BE2C (cell line): Measurements from ENCODE around the gene PAX7.

Experiments used
- DNase-seq: peaks from one replicate; pipeline ENCODE4 v3.0.0-alpha.2; 2020
- H3K27me3 ChIP-seq: fragments of 250-450 bp; sonication (Bioruptor Pico); 2 replicates; pipeline ENCODE4 v1.5.1; 2020; ENCODE audit warnings: mild to moderate bottlenecking
- H3K36me3 ChIP-seq: fragments of 250-450 bp; sonication (Bioruptor Pico); 2 replicates; pipeline ENCODE4 v1.5.1; 2020; ENCODE audit warnings: mild to moderate bottlenecking
- H3K4me1 ChIP-seq: fragments of 250-450 bp; sonication (Bioruptor Pico); 2 replicates; pipeline ENCODE4 v1.5.1; 2020
- H3K4me3 ChIP-seq: 2 replicates; pipeline ENCODE4 v1.5.1; 2011; ENCODE audit warnings: low read depth, low read length
- H3K9me3 ChIP-seq: fragments of 250-450 bp; sonication (Bioruptor Pico); 2 replicates; pipeline ENCODE4 v1.5.1; 2020
- TF ChIP-seq, protein P1 (sequence below): IDR thresholded peaks from 2 replicates; pipeline ENCODE4 v1.5.1; 2012; ENCODE audit warnings: mild to moderate bottlenecking, low read depth, low read length

The PAX7 gene

DNA sequence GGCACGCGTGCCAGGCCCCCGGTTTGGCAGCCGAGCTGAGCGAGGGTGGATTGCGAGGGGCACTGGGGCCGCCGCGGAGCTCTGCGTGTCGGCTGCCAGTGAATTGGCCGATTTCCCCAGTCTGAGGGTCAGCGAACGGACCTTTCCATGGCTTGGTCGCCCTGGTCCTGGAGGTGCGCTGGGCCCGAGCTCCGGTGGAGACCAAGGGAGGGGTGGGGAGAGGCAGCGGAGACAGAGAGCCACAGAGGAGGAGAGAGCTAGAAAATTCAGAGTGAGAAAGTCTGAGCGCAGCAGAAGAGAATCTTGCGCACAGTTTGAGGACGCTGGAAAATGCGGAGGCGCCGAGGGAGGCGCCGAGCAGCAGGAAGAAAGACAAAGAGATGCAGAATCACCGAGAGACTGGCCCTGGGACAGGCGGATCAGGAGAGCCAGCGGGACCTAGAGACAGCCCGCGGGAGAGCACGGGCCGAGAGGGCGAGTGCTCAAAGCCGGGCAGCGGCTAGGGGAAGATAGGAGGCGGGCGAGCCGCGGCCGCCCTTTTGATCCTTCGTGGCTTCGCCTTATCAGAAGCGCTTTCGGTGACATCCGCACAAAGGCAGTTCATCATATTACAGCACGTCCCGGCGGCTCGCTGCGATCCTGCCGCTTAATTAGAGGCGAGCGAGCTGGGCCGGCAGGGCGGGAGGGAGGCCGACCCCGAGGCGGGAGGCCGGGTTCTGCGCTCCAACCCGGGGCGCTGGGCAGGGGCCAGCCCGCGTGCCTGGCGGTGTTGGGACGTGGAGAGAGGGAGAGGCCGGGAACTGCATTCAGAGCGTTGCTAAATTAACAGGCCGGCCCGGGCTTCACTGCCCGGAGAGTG lies 12.7 kb downstream of the PAX7 start:
- TF ChIP-seq, protein P1, sequence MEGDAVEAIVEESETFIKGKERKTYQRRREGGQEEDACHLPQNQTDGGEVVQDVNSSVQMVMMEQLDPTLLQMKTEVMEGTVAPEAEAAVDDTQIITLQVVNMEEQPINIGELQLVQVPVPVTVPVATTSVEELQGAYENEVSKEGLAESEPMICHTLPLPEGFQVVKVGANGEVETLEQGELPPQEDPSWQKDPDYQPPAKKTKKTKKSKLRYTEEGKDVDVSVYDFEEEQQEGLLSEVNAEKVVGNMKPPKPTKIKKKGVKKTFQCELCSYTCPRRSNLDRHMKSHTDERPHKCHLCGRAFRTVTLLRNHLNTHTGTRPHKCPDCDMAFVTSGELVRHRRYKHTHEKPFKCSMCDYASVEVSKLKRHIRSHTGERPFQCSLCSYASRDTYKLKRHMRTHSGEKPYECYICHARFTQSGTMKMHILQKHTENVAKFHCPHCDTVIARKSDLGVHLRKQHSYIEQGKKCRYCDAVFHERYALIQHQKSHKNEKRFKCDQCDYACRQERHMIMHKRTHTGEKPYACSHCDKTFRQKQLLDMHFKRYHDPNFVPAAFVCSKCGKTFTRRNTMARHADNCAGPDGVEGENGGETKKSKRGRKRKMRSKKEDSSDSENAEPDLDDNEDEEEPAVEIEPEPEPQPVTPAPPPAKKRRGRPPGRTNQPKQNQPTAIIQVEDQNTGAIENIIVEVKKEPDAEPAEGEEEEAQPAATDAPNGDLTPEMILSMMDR: no peak
- Histone ChIP-seq H3K4me3 (no peak overlapping the region), H3K27me3 (peaks cover 75% of the 10 kb centered on the region), H3K4me1 (no peaks in the 10 kb centered on the region), H3K9me3 (no peaks in the 10 kb centered on the region), H3K36me3 (no peaks in the 10 kb centered on the region)
- no peak for DNase-seq

DNA sequence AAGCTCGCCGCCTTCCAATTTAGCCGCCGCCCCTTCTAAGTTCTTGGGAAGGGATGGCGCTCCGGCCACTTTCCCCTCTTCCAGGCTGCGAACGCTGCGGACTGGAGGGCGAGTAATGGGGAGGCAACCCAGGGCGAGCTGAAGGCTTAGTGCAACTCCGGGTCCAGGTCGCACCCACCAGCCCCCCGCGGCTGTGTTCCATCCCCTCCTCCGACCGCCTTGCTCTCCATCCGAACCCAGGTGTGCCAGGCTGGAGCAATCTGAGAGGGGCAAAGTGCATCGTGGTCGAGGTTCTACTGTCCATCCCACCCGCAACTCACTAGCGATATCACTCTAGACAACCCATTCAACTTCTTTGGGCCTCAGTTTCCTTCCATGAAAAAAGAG lies 13.4 kb downstream of the PAX7 start:
- Histone ChIP-seq H3K27me3 (peaks cover 68% of the 10 kb centered on the region), H3K36me3 (no peaks in the 10 kb centered on the region), H3K4me3 (no peak overlapping the region), H3K4me1 (no peaks in the 10 kb centered on the region), H3K9me3 (no peaks in the 10 kb centered on the region)
- DNase-seq: no peak
- TF ChIP-seq, protein P1: no peak

DNA sequence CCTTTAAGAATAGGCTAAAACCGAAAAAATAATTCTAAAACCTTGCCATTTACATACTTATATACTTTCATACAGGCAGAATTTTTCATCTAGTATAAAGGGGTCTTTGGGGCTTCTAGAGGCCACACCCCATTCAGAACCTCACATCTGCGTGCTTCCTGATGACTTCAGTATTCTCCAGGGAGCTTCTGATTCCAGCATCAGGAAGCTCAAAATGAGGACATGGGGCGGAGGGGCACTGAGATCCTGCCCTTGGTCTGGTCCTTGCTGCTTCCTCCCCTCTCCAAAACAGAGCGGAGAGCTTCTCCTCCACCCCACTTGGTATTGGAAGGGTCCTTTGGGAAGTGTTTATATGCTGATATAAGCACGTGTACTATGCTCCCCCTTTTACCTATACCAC lies 13.8 kb downstream of the PAX7 start:
- H3K4me1 ChIP-seq: no peaks in the 10 kb centered on the region
- peaks cover 65% of the 10 kb centered on the region for H3K27me3 ChIP-seq
- no peak for DNase-seq
- H3K4me3 ChIP-seq: no peak overlapping the region
- TF ChIP-seq, protein P1: no peak
- no peaks in the 10 kb centered on the region for H3K36me3 ChIP-seq
- H3K9me3 ChIP-seq: no peaks in the 10 kb centered on the region

DNA sequence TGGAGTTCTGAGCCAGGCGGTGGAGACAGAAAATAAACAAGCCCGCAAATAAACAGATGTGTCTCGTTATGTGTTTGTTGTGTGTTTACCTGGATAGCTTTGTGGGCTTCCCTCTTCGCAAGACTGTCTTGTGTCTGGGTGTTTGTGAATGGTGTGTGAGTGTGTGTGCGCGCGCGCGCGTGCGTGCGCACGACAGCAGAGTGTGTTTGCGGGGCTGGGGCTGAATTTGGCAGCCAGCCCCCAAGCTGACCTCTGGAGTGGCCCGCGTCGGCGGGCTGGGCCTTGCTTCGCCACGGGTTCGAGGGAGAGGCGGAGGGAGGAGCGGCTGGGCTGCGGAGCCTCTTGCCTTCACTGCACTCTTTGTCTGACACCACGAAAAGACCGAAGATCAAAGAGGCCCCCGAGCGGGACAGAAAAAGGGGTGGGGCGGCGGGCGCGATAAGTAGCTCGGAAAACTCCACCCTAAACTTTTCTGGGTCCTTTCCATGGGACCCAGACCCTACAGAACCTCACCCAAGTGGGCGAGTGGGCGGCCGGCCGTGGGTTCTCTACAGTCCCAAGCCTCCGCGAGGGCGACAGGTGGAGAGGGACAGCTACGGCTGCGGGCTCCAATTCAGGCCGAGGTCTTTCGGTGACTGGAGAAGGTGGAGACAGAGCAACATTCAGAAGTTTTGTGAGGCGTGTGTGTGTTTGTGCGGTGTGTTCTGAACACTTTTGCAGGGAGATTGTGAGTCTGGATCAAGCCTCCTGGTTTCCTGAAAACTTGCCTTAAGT lies 14.5 kb downstream of the PAX7 start:
- Histone ChIP-seq H3K4me3 (no peak overlapping the region), H3K4me1 (no peaks in the 10 kb centered on the region), H3K36me3 (no peaks in the 10 kb centered on the region), H3K9me3 (no peaks in the 10 kb centered on the region), H3K27me3 (peaks cover 60% of the 10 kb centered on the region)
- DNase-seq: no peak
- TF ChIP-seq, protein P1: no peak

DNA sequence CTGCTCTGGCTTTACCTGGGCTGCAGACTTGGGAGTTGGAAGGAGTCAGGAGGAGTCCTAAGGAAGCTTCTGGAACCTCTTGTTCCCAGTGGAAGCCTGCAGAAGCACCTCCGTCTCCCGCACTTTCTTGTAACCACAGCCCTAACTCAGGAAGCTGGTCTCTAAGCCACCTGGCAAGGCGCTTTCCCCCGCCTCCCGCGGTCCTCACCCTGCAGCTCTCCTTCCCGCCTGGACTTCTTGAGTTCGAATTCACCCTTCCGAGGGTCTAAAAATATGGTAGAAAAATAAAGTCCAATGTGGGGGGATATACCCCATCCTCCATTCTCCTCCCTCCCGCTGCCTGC lies 15.1 kb downstream of the PAX7 start:
- Histone ChIP-seq H3K4me1 (no peaks in the 10 kb centered on the region), H3K36me3 (no peaks in the 10 kb centered on the region), H3K9me3 (no peaks in the 10 kb centered on the region), H3K4me3 (no peak overlapping the region), H3K27me3 (peaks cover 56% of the 10 kb centered on the region)
- TF ChIP-seq, protein P1: no peak
- DNase-seq: no peak
